Measurements from ENCODE around the gene MTHFD1L. TPM values are rescaled to one million over a fixed set of nuclear protein-coding genes. Genes with fewer than 3 reads are reported as not detected.
"Not testable (repeated sequence)": the region's sequence is repeated elsewhere in the genome, so short reads cannot be mapped to it uniquely, and the experiment has no call there.

The MTHFD1L gene
- total RNA-seq, 8 experiments from 2014 or later, result 23.0 to 82.3 (median 37.5) TPM

DNA sequence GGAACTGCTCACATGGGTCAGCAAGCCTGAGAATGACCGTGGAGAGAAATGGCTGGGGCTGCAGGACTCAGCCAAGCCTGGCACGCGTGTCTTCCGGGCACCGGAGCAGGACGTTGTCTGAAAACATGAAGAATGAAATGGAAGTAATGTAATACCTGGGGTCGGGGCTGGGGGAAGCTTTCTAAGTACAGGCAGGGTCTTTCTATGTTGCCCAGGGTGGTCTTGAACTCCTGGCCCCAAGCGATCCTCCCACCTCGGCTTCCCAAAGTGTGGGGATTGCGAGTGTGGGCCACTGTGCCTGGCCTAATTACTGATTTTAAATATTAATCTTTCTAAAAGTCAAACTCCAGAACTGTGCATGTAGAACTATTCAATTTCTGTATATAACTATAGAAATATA is 218.8 kb downstream of the MTHFD1L start:
- Histone ChIP-seq H3K4me3 (no peak overlapping the region), H3K4me1 (replicated peaks in 1 of 2) (peaks cover 11 to 15% of the 10 kb centered on the region in 2 donors), H3K27ac (no peak overlapping the region)
- in situ Hi-C loops (cut with MboI; ENCODE audit: low pct_unique_long_range_greater_than_20kb in 2 of 9, low sequenced_read_pairs in 9 of 9, unreplicated experiment in 9 of 9), result no loop called here
- ATAC-seq (replicated peaks in 6 of 8), result no peak
- 96 to 100% (median 100%) methylated on average over 1 to 7 of the region's 10 CpGs; no CpG with 5 or more reads in 3 of the 10 experiments for WGBS, 10 experiments

DNA sequence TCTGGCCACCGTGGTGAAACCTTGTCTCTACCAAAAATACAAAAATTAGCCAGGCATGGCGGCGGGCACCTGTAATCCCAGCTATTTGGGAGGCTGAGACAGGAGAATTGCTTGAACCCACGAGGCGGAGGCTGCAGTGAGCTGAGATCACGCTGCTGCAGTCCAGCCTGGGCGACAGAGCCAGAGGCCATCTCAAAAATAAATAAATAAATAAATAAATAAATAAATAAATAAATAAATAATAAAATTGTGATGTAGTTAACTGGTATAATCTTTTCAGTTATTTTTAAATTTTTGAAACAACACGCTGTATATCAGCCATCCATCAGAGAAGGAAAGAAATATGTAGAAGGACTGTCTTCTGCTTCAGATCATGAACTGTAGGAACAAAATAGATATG is 221.6 kb downstream of the MTHFD1L start:
- H3K4me3 ChIP-seq; ATAC-seq (replicated peaks in 6 of 8); H3K27ac ChIP-seq; in situ Hi-C loops (cut with MboI; ENCODE audit: low pct_unique_long_range_greater_than_20kb in 2 of 9, low sequenced_read_pairs in 9 of 9, unreplicated experiment in 9 of 9): not testable (repeated sequence)
- peaks cover 22 to 28% of the 10 kb centered on the region in 2 donors for H3K4me1 ChIP-seq (replicated peaks in 1 of 2)
- 83 to 100% (median 96%) methylated on average over 1 to 8 of the region's 8 CpGs for WGBS, 10 experiments

DNA sequence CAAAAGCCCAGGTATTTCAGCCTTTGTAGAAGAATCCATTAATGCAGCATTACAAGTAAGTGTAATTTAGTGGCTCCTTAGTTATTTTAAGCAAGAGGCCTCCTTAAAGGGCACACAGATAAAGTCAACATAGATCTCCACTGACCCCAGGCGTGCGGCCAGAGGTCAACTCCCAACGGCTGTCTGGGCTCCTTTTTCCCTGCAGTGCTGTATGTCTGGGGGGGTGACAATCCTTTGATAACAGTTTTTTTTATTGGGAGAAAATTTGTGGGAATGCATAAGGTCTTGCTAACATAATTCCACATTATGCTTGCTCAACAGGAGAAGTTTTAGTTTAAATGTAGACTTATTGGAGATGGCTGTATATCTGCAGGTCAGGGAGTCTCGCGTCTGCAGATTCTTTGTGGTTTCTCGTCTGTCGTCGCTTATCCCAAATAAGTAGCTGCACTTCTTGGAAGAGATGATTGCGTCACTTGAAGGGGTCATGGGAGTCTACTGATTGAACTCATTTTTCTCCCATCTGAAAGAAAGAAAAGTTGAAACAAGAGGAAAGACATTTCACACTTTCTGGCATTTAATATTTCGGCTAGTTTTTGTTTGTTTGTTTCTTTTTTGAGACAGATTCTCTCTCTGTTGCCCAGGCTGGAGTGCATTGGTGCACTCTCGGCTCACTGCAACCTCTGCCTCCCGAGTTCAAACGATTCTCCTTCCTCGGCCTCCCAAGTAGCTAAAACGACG is 222.5 kb downstream of the MTHFD1L start:
- H3K4me3 ChIP-seq, result no peak overlapping the region
- 51 to 69% (median 59%) methylated on average over 3 to 14 of the region's 16 CpGs; no CpG with 5 or more reads in 1 of the 10 experiments for WGBS, 10 experiments
- no peak overlapping the region for H3K27ac ChIP-seq
- peaks cover 22 to 28% of the 10 kb centered on the region in 2 donors for H3K4me1 ChIP-seq (replicated peaks in 1 of 2)
- in situ Hi-C loops (cut with MboI; ENCODE audit: low pct_unique_long_range_greater_than_20kb in 2 of 9, low sequenced_read_pairs in 9 of 9, unreplicated experiment in 9 of 9), result no loop called here
- peak in 1 of 8 experiments; percentile 10 for ATAC-seq (replicated peaks in 6 of 8)

DNA sequence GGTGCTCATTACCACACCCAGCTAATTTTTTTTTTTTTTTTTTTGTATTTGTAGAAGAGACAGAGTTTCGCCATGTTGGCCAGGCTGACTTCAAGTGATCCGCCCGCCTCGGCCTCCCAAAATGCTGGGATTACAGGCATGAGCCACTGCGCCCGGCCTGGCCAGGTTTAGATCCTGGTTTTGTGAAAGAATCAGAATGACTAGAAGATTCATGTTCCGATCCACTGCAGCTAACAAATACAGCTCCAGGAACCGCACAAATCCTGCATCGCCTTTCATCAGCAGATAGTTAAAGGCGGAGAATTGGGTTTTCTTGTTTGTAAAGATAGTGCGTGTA is 223.1 kb downstream of the MTHFD1L start:
- in situ Hi-C loops (cut with MboI; ENCODE audit: low pct_unique_long_range_greater_than_20kb in 2 of 9, low sequenced_read_pairs in 9 of 9, unreplicated experiment in 9 of 9), result no loop called here
- no peak for ATAC-seq (replicated peaks in 6 of 8)
- Histone ChIP-seq H3K4me3 (no peak overlapping the region), H3K27ac (no peak overlapping the region), H3K4me1 (replicated peaks in 1 of 2) (peaks cover 22 to 28% of the 10 kb centered on the region in 2 donors)
- WGBS, 10 experiments, result 87 to 100% (median 95%) methylated on average over 3 to 9 of the region's 11 CpGs; no CpG with 5 or more reads in 3 of the 10 experiments

DNA sequence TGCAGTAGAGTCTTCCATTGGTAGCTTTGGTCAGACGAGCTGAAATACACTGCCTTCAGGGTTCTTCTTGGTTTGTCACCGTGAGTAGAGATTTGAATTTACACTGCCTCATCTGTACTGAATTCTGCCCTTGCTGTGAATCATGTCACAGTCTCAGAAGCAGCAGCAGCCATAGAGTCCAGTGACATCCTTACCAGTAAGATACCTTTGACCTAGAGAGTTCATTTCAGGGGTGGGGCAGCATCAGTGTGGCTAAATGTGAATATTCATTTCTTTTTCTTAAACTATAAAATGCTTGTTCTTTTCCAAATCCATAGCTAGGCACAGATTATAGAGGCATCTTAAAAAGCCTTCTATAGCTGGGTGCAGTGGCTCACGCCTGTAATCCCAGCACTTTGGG is 223.5 kb downstream of the MTHFD1L start:
- Histone ChIP-seq H3K4me3 (no peak overlapping the region), H3K4me1 (replicated peaks in 1 of 2) (peaks cover 22 to 28% of the 10 kb centered on the region in 2 donors), H3K27ac (no peak overlapping the region)
- WGBS, 10 experiments, result 42 to 100% (median 73%) methylated on average over 1 to 3 of the region's 3 CpGs; no CpG with 5 or more reads in 3 of the 10 experiments
- in situ Hi-C loops (cut with MboI; ENCODE audit: low pct_unique_long_range_greater_than_20kb in 2 of 9, low sequenced_read_pairs in 9 of 9, unreplicated experiment in 9 of 9), result no loop called here
- ATAC-seq (replicated peaks in 6 of 8), result peak in 4 of 8 experiments; percentile 21 to 84 (median 76)

DNA sequence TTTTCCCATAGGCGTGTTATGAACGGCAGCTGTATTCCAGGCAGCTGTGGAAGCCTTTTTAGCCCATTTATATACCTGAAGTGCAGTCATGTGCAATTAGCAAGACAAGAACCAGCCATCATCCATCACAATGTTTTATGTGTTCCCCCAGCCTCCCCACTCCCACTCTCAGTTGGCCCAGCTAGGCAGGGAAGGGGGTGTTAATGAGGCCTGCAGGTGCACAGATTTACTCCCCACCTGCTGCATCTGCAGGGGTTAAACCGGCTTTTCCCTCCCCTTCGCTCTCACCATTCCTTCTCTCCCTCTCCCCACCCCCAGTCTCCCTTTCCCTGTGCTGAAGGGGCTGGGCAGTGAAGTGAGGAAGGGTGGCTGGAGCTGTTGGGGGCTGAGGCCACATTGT is 224.5 kb downstream of the MTHFD1L start:
- WGBS, 10 experiments, result 17 to 100% (median 80%) methylated on average over 1 to 2 of the region's 4 CpGs; no CpG with 5 or more reads in 7 of the 10 experiments
- Histone ChIP-seq H3K27ac (peak overlapping the region; percentile 28 to 52), H3K4me1 (replicated peaks in 1 of 2) (peaks cover 22 to 28% of the 10 kb centered on the region in 2 donors), H3K4me3 (no peak overlapping the region)
- peak in 5 of 8 experiments; percentile 63 to 86 (median 84) for ATAC-seq (replicated peaks in 6 of 8)
- in situ Hi-C loops (cut with MboI; ENCODE audit: low pct_unique_long_range_greater_than_20kb in 2 of 9, low sequenced_read_pairs in 9 of 9, unreplicated experiment in 9 of 9), result no loop called here

DNA sequence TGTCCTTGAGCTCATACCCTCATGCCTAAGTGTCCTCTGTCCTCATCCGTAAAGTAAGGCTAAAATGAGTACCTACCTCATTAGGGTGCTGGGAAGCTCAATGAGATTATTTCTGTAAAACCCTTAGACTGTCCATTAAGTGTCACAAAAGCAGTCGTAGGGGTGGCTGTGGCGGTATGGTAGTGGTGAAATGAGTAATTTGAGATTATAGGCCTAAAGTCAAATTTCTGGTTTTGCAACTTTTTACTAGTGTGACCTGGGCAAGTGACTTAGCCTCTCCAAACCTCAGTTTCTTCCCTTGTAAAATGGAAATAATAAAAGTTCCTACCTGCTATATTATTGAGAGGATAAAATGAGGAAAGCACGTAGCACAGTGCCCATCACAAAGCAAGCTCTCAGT is 226.1 kb downstream of the MTHFD1L start:
- in situ Hi-C loops (cut with MboI; ENCODE audit: low pct_unique_long_range_greater_than_20kb in 2 of 9, low sequenced_read_pairs in 9 of 9, unreplicated experiment in 9 of 9), result no loop called here
- Histone ChIP-seq H3K4me1 (replicated peaks in 1 of 2) (peaks cover 22 to 28% of the 10 kb centered on the region in 2 donors), H3K4me3 (no peak overlapping the region), H3K27ac (no peak overlapping the region)
- WGBS, 10 experiments, result 80 to 100% (median 100%) methylated on average over 1 to 4 of the region's 4 CpGs; no CpG with 5 or more reads in 2 of the 10 experiments
- no peak for ATAC-seq (replicated peaks in 6 of 8)

DNA sequence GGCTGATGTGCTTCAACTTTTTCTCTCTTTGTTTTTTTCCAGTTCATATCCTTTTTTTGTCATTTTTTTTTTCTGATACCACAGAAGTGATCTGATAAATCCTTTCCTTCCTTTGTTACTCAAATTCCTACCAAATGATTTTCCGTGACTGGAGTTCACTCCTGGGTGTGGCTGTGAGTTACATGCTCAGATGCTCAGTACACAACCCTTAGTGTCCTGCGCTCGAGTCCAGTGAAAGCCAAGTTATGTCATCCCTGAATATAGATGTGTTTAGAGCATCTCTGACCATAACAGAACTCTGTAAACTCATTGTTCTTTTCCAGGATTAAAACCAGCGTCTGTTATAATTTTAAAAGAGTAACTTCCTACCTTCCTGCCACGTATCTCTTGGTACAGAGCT is 227.1 kb downstream of the MTHFD1L start:
- in situ Hi-C loops (cut with MboI; ENCODE audit: low pct_unique_long_range_greater_than_20kb in 2 of 9, low sequenced_read_pairs in 9 of 9, unreplicated experiment in 9 of 9), result no loop called here
- 81 to 100% (median 96%) methylated on average over 1 to 5 of the region's 5 CpGs; no CpG with 5 or more reads in 1 of the 10 experiments for WGBS, 10 experiments
- H3K27ac ChIP-seq, result no peak overlapping the region
- no peak overlapping the region for H3K4me3 ChIP-seq
- ATAC-seq (replicated peaks in 6 of 8), result no peak
- H3K4me1 ChIP-seq (replicated peaks in 1 of 2), result peaks cover 22 to 28% of the 10 kb centered on the region in 2 donors

DNA sequence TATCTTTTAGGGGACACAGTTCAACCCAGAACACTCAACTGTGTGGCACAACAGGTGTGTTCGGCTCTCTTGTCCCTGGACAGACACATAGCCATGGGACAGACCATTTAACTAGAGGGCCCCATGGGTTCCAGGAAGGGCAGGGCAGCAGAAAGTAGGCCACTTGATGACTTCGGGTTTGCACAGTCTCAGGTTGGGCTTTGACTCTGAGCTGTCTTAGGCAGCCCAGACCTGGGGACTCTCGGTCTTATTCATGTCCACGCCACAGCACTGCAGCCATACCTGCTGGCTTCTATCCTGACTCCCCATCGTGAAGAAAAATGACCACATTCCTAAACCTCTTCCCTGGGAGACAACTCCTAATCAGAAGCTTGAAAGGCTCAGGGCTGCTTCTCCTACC is 228.2 kb downstream of the MTHFD1L start:
- 96 to 100% methylated on average over 3 to 4 of the region's 5 CpGs; no CpG with 5 or more reads in 8 of the 10 experiments for WGBS, 10 experiments
- H3K4me1 ChIP-seq (replicated peaks in 1 of 2), result peaks cover 13 to 19% of the 10 kb centered on the region in 2 donors
- no peak overlapping the region for H3K4me3 ChIP-seq
- in situ Hi-C loops (cut with MboI; ENCODE audit: low pct_unique_long_range_greater_than_20kb in 2 of 9, low sequenced_read_pairs in 9 of 9, unreplicated experiment in 9 of 9), result no loop called here
- no peak for ATAC-seq (replicated peaks in 6 of 8)
- no peak overlapping the region for H3K27ac ChIP-seq

DNA sequence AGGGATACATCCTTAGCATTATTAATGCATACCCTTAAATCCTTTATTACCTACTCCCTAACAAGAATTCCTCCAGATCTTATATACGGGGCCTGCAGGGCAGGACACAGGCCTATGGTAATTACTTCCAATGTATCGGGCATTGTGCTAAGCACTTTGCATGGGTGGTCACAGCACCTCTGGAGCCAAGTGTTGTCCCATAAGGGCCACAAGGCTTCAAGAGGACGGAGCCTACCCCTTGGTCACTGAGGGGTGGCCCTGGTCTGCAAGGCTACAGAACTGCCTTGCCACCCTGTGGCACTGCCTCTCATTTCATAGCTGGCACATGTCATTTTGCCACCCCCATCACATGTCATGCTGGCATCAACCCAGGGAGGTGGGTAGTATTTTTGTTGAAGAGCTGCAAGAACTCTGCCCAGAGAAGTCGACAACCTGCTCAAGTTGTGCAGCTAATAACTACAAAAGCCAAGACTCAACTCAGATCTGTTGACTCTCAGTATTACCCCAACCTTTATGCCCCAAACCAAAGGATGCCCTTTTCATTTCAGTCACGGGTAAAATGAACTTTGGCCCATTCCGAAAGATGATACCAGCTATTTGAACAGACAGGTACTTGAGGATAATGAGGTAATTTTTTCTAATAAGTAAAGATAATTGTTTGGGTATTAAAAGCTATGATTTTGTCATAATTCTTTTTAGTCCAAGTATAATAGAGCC is 230.2 kb downstream of the MTHFD1L start:
- ATAC-seq (replicated peaks in 6 of 8), result no peak
- no peak overlapping the region for H3K4me3 ChIP-seq
- H3K4me1 ChIP-seq (replicated peaks in 1 of 2), result no peaks in the 10 kb centered on the region
- in situ Hi-C loops (cut with MboI; ENCODE audit: low pct_unique_long_range_greater_than_20kb in 2 of 9, low sequenced_read_pairs in 9 of 9, unreplicated experiment in 9 of 9), result no loop called here
- H3K27ac ChIP-seq, result no peak overlapping the region
- 88 to 100% (median 93%) methylated on average over 1 to 5 of the region's 6 CpGs; no CpG with 5 or more reads in 3 of the 10 experiments for WGBS, 10 experiments

DNA sequence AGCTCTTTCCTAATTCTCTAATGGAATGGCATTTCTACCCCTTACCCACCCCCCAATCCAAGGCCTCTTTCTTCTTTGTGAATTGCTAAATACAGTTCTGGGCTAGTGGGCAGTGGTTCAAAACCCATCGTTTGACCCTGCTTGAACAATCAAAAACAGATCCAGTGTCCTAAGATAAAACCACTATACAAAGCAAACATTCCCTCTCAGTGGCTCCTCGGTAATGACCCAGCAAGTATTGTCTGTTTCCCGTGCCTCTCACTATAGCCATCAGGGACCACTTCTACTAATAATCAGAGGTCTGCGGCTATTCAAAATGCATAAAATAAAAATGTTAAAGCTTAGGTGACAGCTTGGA is 230.7 kb downstream of the MTHFD1L start:
- H3K4me1 ChIP-seq (replicated peaks in 1 of 2), result no peaks in the 10 kb centered on the region
- WGBS, 10 experiments, result 20 to 100% (median 60%) methylated on average over 1 to 4 of the region's 4 CpGs; no CpG with 5 or more reads in 2 of the 10 experiments
- in situ Hi-C loops (cut with MboI; ENCODE audit: low pct_unique_long_range_greater_than_20kb in 2 of 9, low sequenced_read_pairs in 9 of 9, unreplicated experiment in 9 of 9), result no loop called here
- no peak overlapping the region for H3K27ac ChIP-seq
- H3K4me3 ChIP-seq, result no peak overlapping the region
- peak in 3 of 8 experiments; percentile 48 to 97 (median 68) for ATAC-seq (replicated peaks in 6 of 8)

DNA sequence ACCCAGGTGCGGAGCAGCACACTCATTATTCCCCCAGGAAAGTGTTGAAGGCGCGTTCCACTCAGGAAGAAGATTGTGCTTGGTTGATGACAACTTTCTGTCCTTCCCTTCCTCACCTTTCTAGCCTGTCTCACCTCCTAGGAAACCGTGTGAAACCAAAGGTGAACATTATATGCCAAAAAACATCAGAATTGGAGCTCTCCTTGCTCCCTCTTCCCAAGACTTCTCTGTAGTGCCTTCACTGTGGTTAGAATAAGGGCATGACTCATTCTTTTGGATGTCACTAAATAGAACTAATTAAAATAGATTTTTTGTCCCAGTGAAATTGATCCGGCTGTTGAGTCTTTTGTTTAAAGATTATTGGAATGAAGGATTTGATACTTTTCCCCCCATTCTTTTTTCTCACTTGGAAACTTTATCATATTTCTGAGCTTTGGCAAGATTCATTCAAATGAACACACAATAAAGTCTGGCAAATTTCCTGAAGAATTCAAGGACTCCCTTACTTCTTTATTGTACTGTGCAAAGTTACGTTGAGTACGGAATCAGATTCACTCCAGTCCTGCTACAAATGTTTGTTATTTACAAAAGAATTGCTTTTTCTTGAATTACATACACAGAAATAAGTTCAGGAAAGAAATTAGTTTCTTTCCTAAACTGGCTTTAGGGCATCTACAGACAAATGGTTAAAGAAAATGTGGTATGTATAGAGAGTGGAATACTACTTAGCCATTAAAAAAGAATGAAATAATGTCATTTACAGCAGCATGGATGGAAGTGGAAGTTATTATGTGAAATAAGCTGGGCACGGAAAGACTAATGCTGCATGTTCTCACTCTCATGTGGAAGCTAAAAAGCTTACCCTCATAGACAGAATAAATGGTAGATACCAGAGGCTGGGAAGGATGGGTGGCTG is 231.4 kb downstream of the MTHFD1L start:
- in situ Hi-C loops (cut with MboI; ENCODE audit: low pct_unique_long_range_greater_than_20kb in 2 of 9, low sequenced_read_pairs in 9 of 9, unreplicated experiment in 9 of 9), result no loop called here
- WGBS, 10 experiments, result 80 to 100% (median 93%) methylated on average over 1 to 8 of the region's 8 CpGs

More for the DNA sequence above, 231.4 kb downstream of the MTHFD1L start:
- Histone ChIP-seq H3K4me1 (replicated peaks in 1 of 2) (no peaks in the 10 kb centered on the region), H3K27ac (no peak overlapping the region), H3K4me3 (no peak overlapping the region)
- peak in 1 of 8 experiments; percentile 36 for ATAC-seq (replicated peaks in 6 of 8)
